ENCODE data around the gene SLC13A3.

Gene SLC13A3

GRCh38 chr20:46609043-46609442 is 42.2 kb downstream of the SLC13A3 start:
- Histone ChIP-seq H3K9me2 (replicated peaks; ENCODE audit: low read depth, low read length) (no peaks in the 10 kb centered on the region), H3K4me3 (ENCODE audit: low read length, poor library complexity, severe bottlenecking) (no peak overlapping the region), H3K4me1 (ENCODE audit: insufficient read depth, low read length, poor library complexity, severe bottlenecking) (no peaks in the 10 kb centered on the region), H3K27me3 (ENCODE audit: insufficient read depth, low read length, poor library complexity, severe bottlenecking) (no peaks in the 10 kb centered on the region), H3K9ac (ENCODE audit: low read depth, low read length, poor library complexity, severe bottlenecking) (no peak overlapping the region), H3K36me3 (ENCODE audit: insufficient read depth, low read length) (no peaks in the 10 kb centered on the region), H3F3A (ENCODE audit: low read depth) (no peaks in the 10 kb centered on the region), H3K4me2 (ENCODE audit: low read depth, low read length, poor library complexity, severe bottlenecking) (no peak overlapping the region), H4K20me1 (ENCODE audit: insufficient read depth, low read length, poor library complexity, severe bottlenecking) (no peaks in the 10 kb centered on the region), H3K9me3 (ENCODE audit: insufficient read depth, low read depth, low read length) (no peaks in the 10 kb centered on the region), H3K79me2 (ENCODE audit: insufficient read depth, low read length) (no peaks in the 10 kb centered on the region), H2AFZ (ENCODE audit: low read length) (no peak overlapping the region)
- TF ChIP-seq CTCF (conservative IDR thresholded peaks at IDR 0.05; ENCODE audit: low read length) (no peak), EZH2phosphoT487 (IDR thresholded peaks at IDR 0.05; ENCODE audit: borderline replicate concordance) (no peak)

GRCh38 chr20:46607849-46608497 is 43.3 kb downstream of the SLC13A3 start:
- H3K9me2 ChIP-seq (replicated peaks; ENCODE audit: low read depth, low read length), result no peaks in the 10 kb centered on the region
- H3K79me2 ChIP-seq (ENCODE audit: insufficient read depth, low read length), result no peaks in the 10 kb centered on the region
- no peaks in the 10 kb centered on the region for H3K4me1 ChIP-seq (ENCODE audit: insufficient read depth, low read length, poor library complexity, severe bottlenecking)

GRCh38 chr20:46607191-46607848 is 43.9 kb downstream of the SLC13A3 start:
- Histone ChIP-seq H2AFZ (ENCODE audit: low read length) (no peak overlapping the region), H3K9ac (ENCODE audit: low read depth, low read length, poor library complexity, severe bottlenecking) (no peak overlapping the region), H3K4me2 (ENCODE audit: low read depth, low read length, poor library complexity, severe bottlenecking) (no peak overlapping the region), H4K20me1 (ENCODE audit: insufficient read depth, low read length, poor library complexity, severe bottlenecking) (no peaks in the 10 kb centered on the region), H3K4me3 (ENCODE audit: low read length, poor library complexity, severe bottlenecking) (no peak overlapping the region), H3K27me3 (ENCODE audit: insufficient read depth, low read length, poor library complexity, severe bottlenecking) (no peaks in the 10 kb centered on the region), H3K9me3 (ENCODE audit: insufficient read depth, low read depth, low read length) (no peaks in the 10 kb centered on the region), H3K9me2 (replicated peaks; ENCODE audit: low read depth, low read length) (no peaks in the 10 kb centered on the region), H3K79me2 (ENCODE audit: insufficient read depth, low read length) (no peaks in the 10 kb centered on the region), H3F3A (ENCODE audit: low read depth) (no peaks in the 10 kb centered on the region), H3K4me1 (ENCODE audit: insufficient read depth, low read length, poor library complexity, severe bottlenecking) (no peaks in the 10 kb centered on the region), H3K36me3 (ENCODE audit: insufficient read depth, low read length) (no peaks in the 10 kb centered on the region)
- TF ChIP-seq CTCF (conservative IDR thresholded peaks at IDR 0.05; ENCODE audit: low read length) (no peak), EZH2phosphoT487 (IDR thresholded peaks at IDR 0.05; ENCODE audit: borderline replicate concordance) (no peak)

More at GRCh38 chr20:46607849-46608497, 43.3 kb downstream of the SLC13A3 start:
- no peak overlapping the region for H2AFZ ChIP-seq (ENCODE audit: low read length)
- no peaks in the 10 kb centered on the region for H3K9me3 ChIP-seq (ENCODE audit: insufficient read depth, low read depth, low read length)
- no peak overlapping the region for H3K4me2 ChIP-seq (ENCODE audit: low read depth, low read length, poor library complexity, severe bottlenecking)
- no peaks in the 10 kb centered on the region for H4K20me1 ChIP-seq (ENCODE audit: insufficient read depth, low read length, poor library complexity, severe bottlenecking)
- H3F3A ChIP-seq (ENCODE audit: low read depth), result no peaks in the 10 kb centered on the region
- no peak for TF ChIP-seq EZH2phosphoT487 (IDR thresholded peaks at IDR 0.05; ENCODE audit: borderline replicate concordance)
- no peak for TF ChIP-seq CTCF (conservative IDR thresholded peaks at IDR 0.05; ENCODE audit: low read length)
- no peaks in the 10 kb centered on the region for H3K27me3 ChIP-seq (ENCODE audit: insufficient read depth, low read length, poor library complexity, severe bottlenecking)
- no peaks in the 10 kb centered on the region for H3K36me3 ChIP-seq (ENCODE audit: insufficient read depth, low read length)
- no peak overlapping the region for H3K9ac ChIP-seq (ENCODE audit: low read depth, low read length, poor library complexity, severe bottlenecking)
- no peak overlapping the region for H3K4me3 ChIP-seq (ENCODE audit: low read length, poor library complexity, severe bottlenecking)
